Mesodermal cell (in vitro differentiated cells): ENCODE measurements around the gene C22orf31.
A peak's percentile ranks its signal among the peaks of the same experiment; 100 is the strongest.

Experiments
- H3K27ac ChIP-seq: 2 replicates; pipeline ENCODE4 v1.7.0; 2013; ENCODE audit warnings: mild to moderate bottlenecking, low read depth, low read length, moderate library complexity; ENCODE audit not compliant: severe bottlenecking
- H3K36me3 ChIP-seq: 2 replicates; pipeline ENCODE4 v1.7.1; 2013; ENCODE audit warnings: mild to moderate bottlenecking, low read length, moderate library complexity; ENCODE audit not compliant: control insufficient read depth, insufficient read depth
- H3K4me1 ChIP-seq: one replicate; pipeline ENCODE4 v1.7.1; 2013; ENCODE audit warnings: mild to moderate bottlenecking, low read length; ENCODE audit not compliant: insufficient read depth, control insufficient read depth, poor library complexity, severe bottlenecking
- H3K4me3 ChIP-seq: 2 replicates; pipeline ENCODE4 v1.7.0; 2013; ENCODE audit warnings: low read length, control low read depth, mild to moderate bottlenecking; ENCODE audit not compliant: insufficient read depth, poor library complexity, severe bottlenecking; ENCODE audit errors: extremely low read depth
- H3K9me3 ChIP-seq: 2 replicates; pipeline ENCODE4 v1.7.1; 2013; ENCODE audit warnings: mild to moderate bottlenecking, low read length, moderate library complexity; ENCODE audit not compliant: control insufficient read depth
- WGBS, 2 experiments: methylation state at CpG; one replicate each; pipeline ENCODE4 v1.1.5; 2013; ENCODE audit warnings: missing lambda C conversion rate in 2 of 2; ENCODE audit not compliant: insufficient coverage in 2 of 2; 5-methylcytosine and 5-hydroxymethylcytosine counted together

Gene C22orf31

GRCh38 chr22:29037340-29037932 is 24.2 kb downstream of the C22orf31 start:
- no peak overlapping the region for H3K4me3 ChIP-seq
- peaks cover 27% of the 10 kb centered on the region for H3K4me1 ChIP-seq
- H3K36me3 ChIP-seq: no peaks in the 10 kb centered on the region
- H3K9me3 ChIP-seq: no peaks in the 10 kb centered on the region
- 88 to 89% methylated on average over 3 of the region's 4 CpGs for WGBS, 2 experiments
- no peak overlapping the region for H3K27ac ChIP-seq

GRCh38 chr22:29032584-29032983 is 29.0 kb downstream of the C22orf31 start:
- Histone ChIP-seq H3K27ac (peak overlapping the region; percentile 99), H3K4me3 (no peak overlapping the region)

GRCh38 chr22:29032014-29032475 is 29.6 kb downstream of the C22orf31 start:
- H3K4me3 ChIP-seq: peak overlapping the region; percentile 16
- no peaks in the 10 kb centered on the region for H3K36me3 ChIP-seq
- no peaks in the 10 kb centered on the region for H3K9me3 ChIP-seq
- peak overlapping the region; percentile 99 for H3K27ac ChIP-seq
- WGBS, 2 experiments: 65 to 71% methylated on average over 6 to 8 of the region's 8 CpGs
- peaks cover 35% of the 10 kb centered on the region for H3K4me1 ChIP-seq

More at GRCh38 chr22:29032584-29032983, 29.0 kb downstream of the C22orf31 start:
- Histone ChIP-seq H3K36me3 (no peaks in the 10 kb centered on the region), H3K9me3 (no peaks in the 10 kb centered on the region), H3K4me1 (peaks cover 35% of the 10 kb centered on the region)
- 81 to 88% methylated on average over 2 of the region's 2 CpGs for WGBS, 2 experiments

GRCh38 chr22:29031227-29032011 is 30.2 kb downstream of the C22orf31 start:
- 10 to 34% methylated on average over 14 of the region's 18 CpGs for WGBS, 2 experiments
- H3K4me1 ChIP-seq: peaks cover 35% of the 10 kb centered on the region
- no peaks in the 10 kb centered on the region for H3K9me3 ChIP-seq
- H3K4me3 ChIP-seq: peak overlapping the region; percentile 35
- H3K36me3 ChIP-seq: peaks cover 6% of the 10 kb centered on the region
- peak overlapping the region; percentile 99 for H3K27ac ChIP-seq

- Histone ChIP-seq H3K4me3 (peak overlapping the region; percentile 35), H3K4me1 (peaks cover 35% of the 10 kb centered on the region), H3K9me3 (no peaks in the 10 kb centered on the region), H3K36me3 (peaks cover 11% of the 10 kb centered on the region), H3K27ac (peak overlapping the region; percentile 99)
- WGBS, 2 experiments: 0 to 2% methylated on average over 4 to 19 of the region's 32 CpGs
Measured at GRCh38 chr22:29030618-29031226, 30.9 kb downstream of the C22orf31 start.

- no peaks in the 10 kb centered on the region for H3K9me3 ChIP-seq
- H3K27ac ChIP-seq: peak overlapping the region; percentile 99
- peak overlapping the region; percentile 35 for H3K4me3 ChIP-seq
- H3K4me1 ChIP-seq: peaks cover 35% of the 10 kb centered on the region
- H3K36me3 ChIP-seq: peaks cover 11% of the 10 kb centered on the region
- WGBS, 2 experiments: 4 to 14% methylated on average over 4 to 9 of the region's 20 CpGs
Measured at GRCh38 chr22:29030016-29030617, 31.5 kb downstream of the C22orf31 start.

GRCh38 chr22:29029202-29030000 is 32.2 kb downstream of the C22orf31 start:
- Histone ChIP-seq H3K36me3 (peaks cover 11% of the 10 kb centered on the region), H3K27ac (peak overlapping the region; percentile 99), H3K9me3 (no peaks in the 10 kb centered on the region), H3K4me3 (no peak overlapping the region), H3K4me1 (peaks cover 36% of the 10 kb centered on the region)
- WGBS, 2 experiments: 70 to 87% methylated on average over 3 to 5 of the region's 9 CpGs

GRCh38 chr22:29028468-29028867 is 33.2 kb downstream of the C22orf31 start:
- WGBS, 2 experiments: 90 to 93% methylated on average over 3 of the region's 4 CpGs

GRCh38 chr22:29026579-29026978 is 35.1 kb downstream of the C22orf31 start:
- Histone ChIP-seq H3K4me1 (peaks cover 37% of the 10 kb centered on the region), H3K27ac (no peak overlapping the region), H3K9me3 (no peaks in the 10 kb centered on the region), H3K36me3 (peaks cover 11% of the 10 kb centered on the region), H3K4me3 (no peak overlapping the region)
- 98 to 100% methylated on average over 1 to 3 of the region's 3 CpGs for WGBS, 2 experiments

More at GRCh38 chr22:29028468-29028867, 33.2 kb downstream of the C22orf31 start:
- peaks cover 40% of the 10 kb centered on the region for H3K4me1 ChIP-seq
- H3K27ac ChIP-seq: no peak overlapping the region
- no peaks in the 10 kb centered on the region for H3K9me3 ChIP-seq
- peaks cover 11% of the 10 kb centered on the region for H3K36me3 ChIP-seq
- H3K4me3 ChIP-seq: no peak overlapping the region
